ENCODE results near the gene SNRK.

SNRK gene

DNA sequence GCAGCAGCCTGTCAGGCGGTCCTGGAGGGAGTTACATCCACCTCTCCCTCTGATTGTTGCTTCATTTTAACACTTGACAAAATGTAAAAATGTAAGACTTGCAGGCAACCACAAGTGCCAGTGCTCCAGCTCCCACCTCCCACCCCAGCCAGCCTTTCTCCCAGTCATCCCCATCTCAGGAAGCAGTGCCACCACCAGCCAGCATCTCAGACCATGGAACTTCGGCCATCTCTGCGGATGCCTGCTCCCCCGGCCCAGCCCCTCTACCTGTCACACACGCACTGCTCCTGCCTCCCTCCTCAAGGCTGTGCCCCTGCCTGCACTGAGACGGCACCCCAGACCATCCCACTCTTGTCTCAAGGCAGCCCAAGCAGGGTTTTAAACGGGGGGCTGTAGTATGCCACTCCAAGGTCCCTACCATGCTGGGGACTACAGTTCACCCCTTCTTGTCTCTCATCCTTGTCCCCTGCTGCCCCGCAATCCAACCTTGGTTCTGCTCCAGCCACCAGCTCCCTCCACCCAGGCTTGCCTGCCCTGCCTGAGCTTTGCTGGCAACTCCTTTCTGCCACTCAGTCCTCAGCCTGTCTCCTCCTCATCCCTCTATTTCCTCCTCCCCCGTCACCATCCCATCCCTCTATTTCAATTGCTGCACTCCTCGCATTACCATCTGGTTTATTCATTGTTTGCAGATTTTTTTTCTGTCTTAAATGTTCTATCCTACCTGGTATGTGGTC lies 85.8 kb downstream of the SNRK start:
- DNase-seq (ENCODE audit: low read depth in 3 of 3): no peak

DNA sequence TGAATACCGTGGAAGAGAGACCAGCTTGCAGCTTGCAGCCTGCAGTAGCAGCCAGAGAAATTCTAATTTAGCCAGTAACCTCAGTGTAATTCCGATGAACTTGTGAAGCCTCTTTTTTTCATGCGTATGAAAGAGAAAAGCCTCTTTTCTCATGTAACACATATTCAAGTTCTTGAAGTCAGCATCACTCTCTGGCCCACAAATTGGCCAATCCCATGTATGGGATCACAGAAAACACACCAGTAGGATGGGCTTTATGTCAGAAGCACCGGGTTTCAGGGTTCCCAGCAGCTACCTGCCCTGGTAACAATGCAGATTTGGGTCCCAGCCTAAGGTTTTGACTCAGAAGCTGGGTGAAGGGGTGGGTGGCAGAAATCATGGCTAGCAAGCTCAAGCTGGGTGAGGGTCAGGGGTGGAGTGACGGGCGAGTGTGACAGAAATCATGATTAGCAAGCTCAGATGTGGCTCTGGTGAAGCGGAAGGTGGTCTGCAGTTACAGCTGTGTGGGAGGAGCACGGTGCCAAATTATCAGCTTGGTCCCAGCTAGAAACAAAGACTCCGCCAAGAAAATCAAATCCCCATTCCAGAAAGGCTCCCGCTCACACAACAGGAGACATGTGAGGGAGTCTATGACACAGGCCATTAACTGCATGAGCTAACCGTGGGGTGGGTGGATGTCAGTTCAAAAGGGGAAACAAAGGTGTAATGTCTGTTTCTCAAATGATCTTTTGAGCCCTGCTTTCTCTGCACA lies 86.6 kb downstream of the SNRK start:
- no peak for DNase-seq (ENCODE audit: low read depth in 3 of 3)

DNA sequence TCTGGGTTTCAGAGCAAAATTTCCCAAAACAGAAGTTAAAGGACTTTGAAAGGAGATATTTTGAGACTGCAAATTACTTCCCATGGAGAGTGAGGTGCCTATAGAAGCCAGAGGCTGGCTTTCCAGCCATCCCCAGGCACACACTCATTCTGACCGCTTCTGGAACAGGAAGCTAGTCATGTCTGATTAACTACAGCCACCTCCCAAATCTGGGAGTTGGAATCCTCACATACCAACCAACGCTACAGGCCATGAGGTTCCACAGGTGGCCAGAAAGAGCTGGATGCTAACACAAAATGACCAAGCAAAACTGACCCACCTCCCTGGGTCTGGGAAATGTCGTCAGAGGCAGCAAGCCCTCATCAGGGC lies 87.2 kb downstream of the SNRK start:
- DNase-seq (ENCODE audit: low read depth in 3 of 3): no peak

DNA sequence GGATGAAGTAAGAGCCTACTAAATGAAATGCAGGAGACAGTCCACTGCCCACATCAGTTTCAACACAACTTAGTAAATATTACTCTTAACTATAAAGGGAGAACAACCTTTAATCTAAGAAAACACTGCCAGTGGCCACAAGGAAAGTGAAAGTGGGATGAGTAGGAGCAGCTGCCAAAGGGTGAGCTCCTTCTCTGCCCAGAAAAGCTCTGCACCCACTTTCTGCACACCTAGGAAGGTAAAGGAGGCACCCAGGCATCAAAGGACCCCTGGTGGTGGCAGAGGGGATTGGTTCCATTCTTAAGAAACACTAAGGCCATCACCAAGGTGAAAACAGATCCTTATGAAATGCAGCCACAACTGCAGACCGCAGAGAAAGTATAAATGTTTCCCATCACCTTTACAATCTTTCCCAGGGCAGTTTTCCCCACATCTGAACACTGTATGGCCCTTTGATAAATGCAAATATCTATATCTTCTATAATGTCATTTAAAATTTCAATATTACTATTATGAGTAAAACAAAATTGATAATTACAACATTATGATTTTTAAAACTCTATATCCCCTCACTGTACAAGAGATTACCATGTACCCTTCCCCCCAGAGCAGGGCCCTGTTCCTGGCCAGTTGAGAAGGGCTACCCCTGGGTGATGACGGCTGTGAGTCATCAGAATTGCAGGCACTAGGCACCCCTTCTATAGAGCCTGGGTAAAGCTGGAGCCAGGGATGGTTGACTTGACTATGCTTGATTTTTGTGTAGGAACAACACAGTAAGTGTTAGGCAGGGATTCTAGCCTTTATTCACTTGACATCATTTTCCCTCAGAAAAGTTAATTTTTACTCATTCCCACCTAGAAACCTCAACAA lies 92.0 kb downstream of the SNRK start:
- DNase-seq (ENCODE audit: low read depth in 3 of 3): peak; percentile 24 to 58 (median 35)

DNA sequence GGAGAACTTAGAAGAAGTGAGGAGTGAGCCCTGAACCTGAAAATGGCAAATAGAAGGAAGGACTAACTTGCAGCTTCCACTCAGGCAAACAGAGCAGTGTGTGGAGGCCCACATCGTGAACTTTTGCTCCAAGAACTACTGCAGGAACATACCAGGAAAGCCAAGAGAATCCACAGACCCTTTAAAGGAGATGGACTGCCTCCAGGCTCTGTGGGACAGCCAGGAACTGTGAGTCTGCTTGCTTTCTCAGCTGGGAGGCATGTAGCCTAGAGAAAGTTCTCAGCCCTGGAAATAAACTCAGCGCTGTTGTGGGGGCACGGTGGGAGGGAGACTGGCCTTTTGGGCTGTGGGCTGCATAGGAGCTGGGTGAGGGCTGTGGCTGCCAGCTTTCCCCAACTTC lies 93.0 kb downstream of the SNRK start:
- no peak for DNase-seq (ENCODE audit: low read depth in 3 of 3)

DNA sequence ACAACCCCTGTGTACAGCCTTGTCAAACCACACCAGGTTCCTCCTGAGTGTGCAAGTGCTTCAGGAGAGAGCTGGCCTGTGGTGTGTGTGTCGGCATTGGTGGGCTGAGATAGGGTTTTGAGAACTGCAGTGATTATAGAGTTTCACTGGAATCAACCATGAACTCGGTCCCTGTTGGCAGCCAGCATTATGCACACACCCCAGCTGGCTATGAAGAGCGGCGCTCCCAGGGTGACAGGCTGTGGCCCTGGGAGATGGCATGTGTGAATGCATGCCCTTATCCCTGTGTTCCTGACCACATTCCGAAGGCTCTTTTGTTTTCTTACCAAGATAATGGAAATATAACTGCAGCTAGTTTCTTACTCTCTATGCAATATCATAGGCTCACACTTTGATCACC lies 101.8 kb downstream of the SNRK start:
- DNase-seq (ENCODE audit: low read depth in 3 of 3): no peak

DNA sequence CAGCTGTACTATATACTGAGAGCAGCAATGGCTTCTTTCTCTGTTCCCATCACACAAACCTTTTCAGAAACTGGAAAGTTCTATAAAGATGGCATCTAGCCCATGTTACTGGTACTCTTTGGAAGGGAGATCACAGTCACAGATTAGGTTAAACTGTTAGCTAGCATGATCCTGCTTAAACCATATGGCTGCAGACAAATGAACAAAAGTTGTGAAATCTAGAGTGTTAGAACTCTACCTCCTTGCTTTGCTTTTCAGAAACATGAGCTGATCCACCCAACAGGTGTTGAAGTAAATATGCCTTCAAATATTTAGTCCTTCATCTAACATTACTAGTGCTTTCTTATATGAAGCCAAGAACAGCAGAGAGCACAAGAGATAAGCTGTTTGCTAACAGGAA lies 102.6 kb downstream of the SNRK start:
- DNase-seq (ENCODE audit: low read depth in 3 of 3): no peak

DNA sequence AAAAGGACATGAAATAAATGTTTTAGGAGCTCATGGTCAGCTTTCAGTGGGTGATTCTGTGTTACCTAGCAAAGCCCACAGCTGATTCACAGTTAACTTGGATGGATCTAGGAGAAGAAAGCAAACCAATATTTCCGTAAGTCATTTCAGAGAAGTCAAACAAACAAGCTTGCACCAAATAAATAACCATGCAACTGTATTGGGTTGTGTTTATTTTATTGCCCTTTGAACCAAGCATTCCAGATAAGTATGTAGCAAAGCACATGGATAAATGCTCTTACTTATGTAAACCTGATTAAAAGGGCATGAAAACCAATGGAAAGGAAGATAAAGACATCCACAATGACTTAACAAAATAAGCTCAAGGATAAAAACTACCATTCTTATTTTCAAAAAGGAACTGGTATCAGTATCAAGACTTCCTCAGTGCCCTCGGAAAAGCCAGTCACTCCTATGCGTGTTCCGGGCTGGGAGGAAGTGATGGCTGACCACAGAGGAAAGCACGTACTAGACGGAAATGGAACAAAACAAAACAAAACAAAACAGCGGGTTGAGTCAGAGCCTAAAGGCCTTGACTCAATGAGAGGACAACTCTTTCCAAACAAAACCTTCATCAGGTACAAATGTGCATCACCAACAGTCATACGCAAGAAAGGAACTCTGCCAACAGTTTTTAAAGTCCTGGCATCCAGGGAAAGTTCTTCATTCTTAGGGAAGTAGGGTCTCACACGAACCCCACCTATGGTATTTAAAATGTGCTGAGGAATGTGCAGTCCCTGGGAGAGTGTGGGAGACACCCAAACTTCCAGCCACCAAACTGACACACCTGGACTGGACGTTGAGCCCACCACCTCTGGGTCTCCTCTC lies 103.3 kb downstream of the SNRK start:
- DNase-seq (ENCODE audit: low read depth in 3 of 3): peak in 2 of 3 experiments; percentile 26 to 49

DNA sequence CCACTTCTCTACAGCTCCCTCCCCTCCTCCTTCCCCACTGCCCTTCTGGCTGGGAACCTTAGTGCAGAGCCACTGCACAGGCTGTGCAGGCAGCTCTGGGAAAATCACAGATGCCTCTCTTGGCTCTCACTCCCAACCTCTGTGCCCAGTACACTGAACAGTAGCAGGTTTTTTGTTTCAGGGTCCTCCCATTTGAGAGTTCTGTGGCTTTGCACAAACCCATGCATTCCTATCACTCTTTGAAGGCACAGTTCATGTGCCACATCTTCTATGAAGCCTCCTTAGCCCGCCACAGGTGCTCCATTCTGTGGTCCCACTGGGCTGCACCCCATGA lies 103.9 kb downstream of the SNRK start:
- DNase-seq (ENCODE audit: low read depth in 3 of 3): no peak

DNA sequence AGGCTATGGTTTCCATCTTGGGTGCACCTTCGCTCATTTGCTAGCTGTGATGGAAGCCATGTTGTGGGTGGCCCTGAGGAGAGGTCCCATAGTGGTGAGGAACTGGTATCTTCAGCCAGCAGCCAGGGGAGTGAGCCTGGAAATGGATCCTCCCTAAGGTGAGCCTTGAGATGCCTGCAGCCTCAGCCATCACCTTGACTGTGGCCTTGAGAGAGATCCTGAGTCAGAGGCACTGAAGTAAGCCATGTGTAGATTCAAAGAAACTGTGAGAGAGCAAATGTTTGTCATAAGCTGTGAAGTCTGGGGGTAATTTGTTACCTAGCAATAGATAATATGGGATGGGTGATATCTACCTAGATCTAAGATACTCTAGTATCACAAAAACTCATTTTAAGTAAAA lies 105.3 kb downstream of the SNRK start:
- DNase-seq (ENCODE audit: low read depth in 3 of 3): no peak

DNA sequence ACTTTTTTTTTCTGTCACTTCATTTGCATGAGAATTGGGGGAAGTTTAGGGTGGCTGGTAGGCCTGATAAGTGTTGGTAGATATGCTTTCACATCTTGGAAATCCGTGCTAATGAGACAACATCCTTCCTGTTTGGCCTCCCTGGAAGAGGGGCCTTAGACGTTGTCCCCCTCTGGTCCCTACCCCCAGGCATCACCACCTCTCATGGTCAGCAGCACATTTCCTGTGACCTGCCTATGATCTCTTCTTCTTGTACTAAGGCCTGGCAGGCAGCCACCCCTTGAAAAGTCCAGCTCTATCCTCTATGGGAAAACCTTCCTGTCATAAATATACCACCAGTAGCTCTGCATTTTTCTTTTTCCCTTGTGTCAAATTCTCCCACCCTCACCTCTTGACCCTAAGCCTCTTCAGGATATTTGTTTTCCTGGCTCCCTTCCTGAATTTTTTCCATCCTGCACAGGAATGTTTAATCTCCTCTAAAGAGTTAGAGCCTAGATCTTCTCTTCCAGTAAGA lies 107.8 kb downstream of the SNRK start:
- no peak for DNase-seq (ENCODE audit: low read depth in 3 of 3)

DNA sequence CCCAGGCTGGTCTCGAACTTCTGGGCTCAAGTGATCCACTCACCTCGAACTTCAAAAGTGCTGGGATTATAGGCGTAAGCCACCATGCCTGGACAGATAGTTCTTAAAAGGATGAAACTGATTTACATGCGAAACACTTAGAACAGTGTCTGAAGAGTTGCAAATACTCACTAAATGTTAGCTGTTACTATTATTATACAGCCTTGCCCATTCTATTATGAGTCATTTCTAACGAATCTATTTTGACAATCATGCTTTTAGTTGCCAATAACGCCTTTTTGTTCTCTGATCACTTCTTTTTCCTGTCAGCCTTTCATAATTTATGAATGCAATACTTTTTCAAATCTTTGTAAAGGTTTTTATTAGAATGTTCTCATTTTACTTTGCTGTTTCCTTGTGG lies 112.7 kb downstream of the SNRK start:
- no peak for DNase-seq (ENCODE audit: low read depth in 3 of 3)

DNA sequence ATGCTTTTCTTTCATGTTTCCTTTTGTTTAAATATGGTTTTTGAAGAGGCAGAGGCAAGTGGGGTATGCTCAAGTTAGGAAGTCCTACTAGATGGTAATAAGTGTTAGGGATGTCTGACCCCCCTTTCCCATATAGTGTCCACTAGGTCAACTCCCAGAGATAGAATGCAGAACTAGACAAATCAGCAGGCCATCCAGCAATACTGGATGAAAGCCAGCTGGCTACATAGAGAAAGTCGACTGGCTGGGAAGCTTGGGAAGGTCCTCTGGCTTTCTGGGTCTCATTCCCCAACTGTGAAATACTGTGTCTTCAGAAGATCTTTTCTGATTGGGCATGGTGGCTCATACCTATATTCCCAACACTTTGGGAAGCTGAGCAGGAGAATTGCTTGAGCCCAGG lies 113.8 kb downstream of the SNRK start:
- DNase-seq (ENCODE audit: low read depth in 3 of 3): no peak
